Measurements from ENCODE around the gene WDR76.
"Not testable (repeated sequence)": the region's sequence is repeated elsewhere in the genome, so short reads cannot be mapped to it uniquely, and the experiment has no call there.

Gene WDR76

GRCh38 chr15:43826508-43827341 is at the start of gene WDR76:
Gene WDR76 (plus strand): TSS chr15:43827002. CDS start chr15:43827033, 31 bp downstream.
- DNase-seq (ENCODE audit: low spot score), result peak; percentile 80

GRCh38 chr15:43777267-43777914 is 49.4 kb upstream of the WDR76 start:
- peak; percentile 70 for DNase-seq (ENCODE audit: low spot score)

GRCh38 chr15:43779016-43779415 is 47.8 kb upstream of the WDR76 start:
- DNase-seq (ENCODE audit: low spot score), result no peak

GRCh38 chr15:43789409-43789808 is 37.4 kb upstream of the WDR76 start:
- DNase-seq (ENCODE audit: low spot score), result no peak

- peak; percentile 100 for DNase-seq (ENCODE audit: low spot score)
These were observed 34.6 kb upstream of the WDR76 start, which contains the start of gene SERF2 for GRCh38 chr15:43791993-43792760. Gene SERF2 (plus strand): TSS chr15:43792320. CDS start chr15:43792377, 57 bp downstream.

GRCh38 chr15:43792761-43793476 is 33.9 kb upstream of the WDR76 start:
- DNase-seq (ENCODE audit: low spot score), result peak; percentile 70

- DNase-seq (ENCODE audit: low spot score), result no peak
These were observed 33.2 kb upstream of the WDR76 start for GRCh38 chr15:43793647-43794046.

- no peak for DNase-seq (ENCODE audit: low spot score)
These were observed 32.3 kb upstream of the WDR76 start for GRCh38 chr15:43794269-43795037.

- no peak for DNase-seq (ENCODE audit: low spot score)
These were observed 31.6 kb upstream of the WDR76 start for GRCh38 chr15:43795197-43795596.

GRCh38 chr15:43795997-43796396 is 30.8 kb upstream of the WDR76 start:
- no peak for DNase-seq (ENCODE audit: low spot score)

GRCh38 chr15:43796566-43796965 is 30.2 kb upstream of the WDR76 start:
- DNase-seq (ENCODE audit: low spot score), result no peak

GRCh38 chr15:43799209-43799944 is 27.4 kb upstream of the WDR76 start:
- DNase-seq (ENCODE audit: low spot score), result no peak

GRCh38 chr15:43799945-43800285 is 26.9 kb upstream of the WDR76 start, which contains the start of gene SERINC4:
Gene SERINC4 (minus strand): TSS chr15:43800220. CDS start chr15:43799986, 234 bp downstream.
- DNase-seq (ENCODE audit: low spot score), result no peak

- DNase-seq (ENCODE audit: low spot score), result peak; percentile 85
These were observed 26.3 kb upstream of the WDR76 start, which contains the start of gene HYPK for GRCh38 chr15:43800286-43801141. Gene HYPK (plus strand): TSS chr15:43800599. CDS start chr15:43800623, 24 bp downstream.

GRCh38 chr15:43802676-43803075 is 24.1 kb upstream of the WDR76 start:
- DNase-seq (ENCODE audit: low spot score), result not testable (repeated sequence)

GRCh38 chr15:43808435-43808950 is 18.3 kb upstream of the WDR76 start:
- no peak for DNase-seq (ENCODE audit: low spot score)

- DNase-seq (ENCODE audit: low spot score), result no peak
These were observed 17.7 kb upstream of the WDR76 start for GRCh38 chr15:43808960-43809678.

- DNase-seq (ENCODE audit: low spot score), result not testable (repeated sequence)
These were observed 11.7 kb upstream of the WDR76 start for GRCh38 chr15:43815064-43815463.
